ENCODE data around the gene MRPS7.

Gene MRPS7

GRCh38 chr17:75261336-75262111, at the start of gene MRPS7, which contains the start of gene GGA3:
TSS of gene MRPS7 (plus strand) at chr17:75261879. CDS start at chr17:75261901, 22 bp downstream.
TSS of gene GGA3 (minus strand) at chr17:75261606. CDS start at chr17:75261587, 19 bp downstream.
- Histone ChIP-seq H3F3A (ENCODE audit: insufficient read depth, low read length) (no peaks in the 10 kb centered on the region), H3K4me1 (ENCODE audit: insufficient read depth, low read length, severe bottlenecking) (peaks cover 29% of the 10 kb centered on the region), H3K9me2 (ENCODE audit: low read depth, low read length) (no peaks in the 10 kb centered on the region), H3K9me3 (ENCODE audit: low read length) (no peaks in the 10 kb centered on the region), H3K27me3 (ENCODE audit: insufficient read depth, low read length) (no peaks in the 10 kb centered on the region), H4K20me1 (ENCODE audit: insufficient read depth, low read length) (no peaks in the 10 kb centered on the region), H2AFZ (ENCODE audit: low read length) (no peak within 1 kb of the TSS), H3K9ac (ENCODE audit: low read length) (peak within 1 kb of the TSS; percentile 89), H3K36me3 (ENCODE audit: insufficient read depth, low read length) (peaks cover 32% of the 10 kb centered on the region), H3K27ac (ENCODE audit: low read depth, low read length, poor library complexity, severe bottlenecking) (peak within 1 kb of the TSS; percentile 72), H3K79me2 (ENCODE audit: insufficient read depth, low read length) (peaks cover 36% of the 10 kb centered on the region), H3K4me3 (ENCODE audit: low read depth, low read length, poor library complexity, severe bottlenecking) (peak within 1 kb of the TSS; percentile 82), H3K4me2 (ENCODE audit: low read length) (peak within 1 kb of the TSS; percentile 87)
- TF ChIP-seq EZH2 (IDR thresholded peaks at IDR 0.05; ENCODE audit: borderline replicate concordance, low read length), result no peak
- no peak for TF ChIP-seq CTCF (IDR thresholded peaks at IDR 0.05; ENCODE audit: low read length)

GRCh38 chr17:75218131-75218530, 43.5 kb upstream of the MRPS7 start:
- TF ChIP-seq CTCF (IDR thresholded peaks at IDR 0.05; ENCODE audit: low read length) (no peak), EZH2 (IDR thresholded peaks at IDR 0.05; ENCODE audit: borderline replicate concordance, low read length) (no peak)
- Histone ChIP-seq H3K27ac (ENCODE audit: low read depth, low read length, poor library complexity, severe bottlenecking) (no peak overlapping the region), H4K20me1 (ENCODE audit: insufficient read depth, low read length) (no peaks in the 10 kb centered on the region), H2AFZ (ENCODE audit: low read length) (no peak overlapping the region), H3K4me2 (ENCODE audit: low read length) (no peak overlapping the region), H3K4me1 (ENCODE audit: insufficient read depth, low read length, severe bottlenecking) (no peaks in the 10 kb centered on the region), H3K9me2 (ENCODE audit: low read depth, low read length) (no peaks in the 10 kb centered on the region), H3F3A (ENCODE audit: insufficient read depth, low read length) (no peaks in the 10 kb centered on the region), H3K79me2 (ENCODE audit: insufficient read depth, low read length) (no peaks in the 10 kb centered on the region), H3K36me3 (ENCODE audit: insufficient read depth, low read length) (peaks cover 83% of the 10 kb centered on the region), H3K9ac (ENCODE audit: low read length) (no peak overlapping the region), H3K9me3 (ENCODE audit: low read length) (no peaks in the 10 kb centered on the region), H3K27me3 (ENCODE audit: insufficient read depth, low read length) (no peaks in the 10 kb centered on the region), H3K4me3 (ENCODE audit: low read depth, low read length, poor library complexity, severe bottlenecking) (no peak overlapping the region)

- Histone ChIP-seq H3K27ac (ENCODE audit: low read depth, low read length, poor library complexity, severe bottlenecking) (no peak overlapping the region), H4K20me1 (ENCODE audit: insufficient read depth, low read length) (no peaks in the 10 kb centered on the region), H3K4me3 (ENCODE audit: low read depth, low read length, poor library complexity, severe bottlenecking) (no peak overlapping the region), H3K27me3 (ENCODE audit: insufficient read depth, low read length) (no peaks in the 10 kb centered on the region), H3K4me2 (ENCODE audit: low read length) (no peak overlapping the region), H3K36me3 (ENCODE audit: insufficient read depth, low read length) (peaks cover 80% of the 10 kb centered on the region), H3F3A (ENCODE audit: insufficient read depth, low read length) (no peaks in the 10 kb centered on the region), H3K9me2 (ENCODE audit: low read depth, low read length) (no peaks in the 10 kb centered on the region), H3K4me1 (ENCODE audit: insufficient read depth, low read length, severe bottlenecking) (no peaks in the 10 kb centered on the region), H3K9ac (ENCODE audit: low read length) (no peak overlapping the region), H2AFZ (ENCODE audit: low read length) (no peak overlapping the region), H3K9me3 (ENCODE audit: low read length) (no peaks in the 10 kb centered on the region), H3K79me2 (ENCODE audit: insufficient read depth, low read length) (no peaks in the 10 kb centered on the region)
- TF ChIP-seq CTCF (IDR thresholded peaks at IDR 0.05; ENCODE audit: low read length), result no peak
- no peak for TF ChIP-seq EZH2 (IDR thresholded peaks at IDR 0.05; ENCODE audit: borderline replicate concordance, low read length)
Measured at GRCh38 chr17:75219815-75220214, 41.9 kb upstream of the MRPS7 start.

All from OCI-LY1 (cell line).